Hepatic stellate cell (primary cell): ENCODE data around the gene TFAP2E.
"Not testable (repeated sequence)": the region's sequence is repeated elsewhere in the genome, so short reads cannot be mapped to it uniquely, and the experiment has no call there.

Experiments
- DNase-seq: peaks from one replicate; pipeline ENCODE4 v3.0.0; 2011; ENCODE audit warnings: low spot score

TFAP2E gene

DNA sequence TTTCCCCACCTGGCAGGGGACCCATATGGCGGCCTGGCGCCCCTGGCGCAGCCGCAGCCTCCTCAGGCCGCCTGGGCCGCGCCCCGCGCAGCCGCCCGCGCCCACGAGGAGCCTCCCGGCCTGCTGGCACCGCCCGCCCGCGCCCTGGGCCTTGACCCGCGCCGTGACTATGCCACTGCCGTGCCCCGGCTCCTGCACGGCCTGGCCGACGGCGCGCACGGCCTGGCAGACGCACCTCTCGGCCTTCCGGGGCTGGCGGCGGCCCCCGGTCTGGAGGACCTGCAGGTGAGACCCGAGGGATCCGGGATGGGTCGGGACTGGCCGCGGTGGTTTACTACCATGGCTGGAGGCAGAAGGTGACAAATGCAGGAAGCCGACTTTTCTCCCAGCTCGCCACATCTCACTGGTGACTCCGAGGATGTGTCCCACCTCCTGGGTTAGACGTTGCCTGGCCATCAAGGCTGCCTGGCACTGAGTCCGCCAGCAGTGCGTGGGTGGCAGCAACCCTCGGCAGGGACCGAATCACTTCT, 1.1 kb downstream of the TFAP2E start:
- no peak for DNase-seq

- DNase-seq: no peak
Measured at GRCh38 chr1:35574655-35575415, 1.7 kb downstream of the TFAP2E start.

GRCh38 chr1:35575416-35575958, 2.4 kb downstream of the TFAP2E start:
- DNase-seq: no peak

GRCh38 chr1:35576061-35576765, 3.1 kb downstream of the TFAP2E start:
- DNase-seq: no peak

DNA sequence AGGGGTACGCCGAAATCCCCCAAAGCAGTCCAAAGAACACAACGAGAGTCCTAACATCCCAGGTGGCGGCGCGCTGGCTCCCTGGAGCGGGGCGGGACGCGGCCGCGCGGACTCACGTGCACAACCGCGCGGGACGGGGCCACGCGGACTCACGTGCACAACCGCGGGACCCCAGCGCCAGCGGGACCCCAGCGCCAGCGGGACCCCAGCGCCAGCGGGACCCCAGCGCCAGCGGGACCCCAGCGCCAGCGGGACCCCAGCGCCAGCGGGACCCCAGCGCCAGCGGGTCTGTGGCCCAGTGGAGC, 3.6 kb downstream of the TFAP2E start:
- not testable (repeated sequence) for DNase-seq

- no peak for DNase-seq
Measured at GRCh38 chr1:35577071-35577998, 4.2 kb downstream of the TFAP2E start.

GRCh38 chr1:35580949-35581388, 7.9 kb downstream of the TFAP2E start:
- DNase-seq: no peak

- DNase-seq: not testable (repeated sequence)
Measured at GRCh38 chr1:35581621-35582020, 8.5 kb downstream of the TFAP2E start.

GRCh38 chr1:35585281-35585680, 12.2 kb downstream of the TFAP2E start:
- DNase-seq: no peak

DNA sequence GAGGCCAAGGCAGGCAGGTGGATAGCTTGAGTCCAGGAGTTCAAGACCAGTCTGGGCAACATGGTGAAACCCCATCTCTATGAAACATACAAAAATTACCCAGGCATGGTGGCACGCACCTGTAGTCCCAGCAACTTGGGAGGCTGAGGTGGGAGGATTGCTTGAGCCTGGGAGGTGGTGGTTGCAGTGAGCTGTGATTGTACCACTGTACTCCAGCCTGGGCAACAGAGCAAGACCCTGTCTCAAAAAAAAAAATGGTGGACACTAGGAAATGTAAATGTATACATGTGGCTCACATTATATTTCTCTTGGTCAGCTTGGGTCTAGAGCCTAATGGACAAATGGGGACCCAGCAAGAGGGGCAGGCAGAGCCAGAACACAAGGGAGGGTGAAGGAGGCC, 12.7 kb downstream of the TFAP2E start:
- not testable (repeated sequence) for DNase-seq

GRCh38 chr1:35586808-35587207, 13.7 kb downstream of the TFAP2E start:
- DNase-seq: no peak

GRCh38 chr1:35587736-35588135, 14.6 kb downstream of the TFAP2E start:
- no peak for DNase-seq

GRCh38 chr1:35588197-35588910, 15.2 kb downstream of the TFAP2E start:
- no peak for DNase-seq

- no peak for DNase-seq
Measured at GRCh38 chr1:35589516-35590427, 16.7 kb downstream of the TFAP2E start.

GRCh38 chr1:35590476-35591040, 17.4 kb downstream of the TFAP2E start:
- no peak for DNase-seq

DNA sequence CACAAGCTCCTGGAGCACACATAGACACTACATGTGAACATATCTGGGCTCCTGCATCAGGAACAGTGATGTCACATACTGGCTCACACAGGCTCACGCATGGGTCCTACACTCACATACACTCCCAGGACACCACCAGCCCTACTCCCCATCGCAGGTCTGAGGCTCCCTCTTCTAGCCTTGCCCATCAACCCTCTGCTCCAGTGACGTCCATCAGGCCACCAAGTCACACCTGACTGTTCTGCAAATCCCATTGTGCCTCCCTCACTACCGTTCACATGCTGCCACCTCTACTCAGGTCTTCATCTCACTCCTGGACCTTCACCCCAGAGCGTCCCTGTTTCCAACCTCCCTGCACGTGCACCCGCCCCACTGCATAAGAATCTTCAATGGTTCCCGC, 18.1 kb downstream of the TFAP2E start:
- no peak for DNase-seq

- no peak for DNase-seq
Measured at GRCh38 chr1:35592991-35593769, 20.1 kb downstream of the TFAP2E start.

DNA sequence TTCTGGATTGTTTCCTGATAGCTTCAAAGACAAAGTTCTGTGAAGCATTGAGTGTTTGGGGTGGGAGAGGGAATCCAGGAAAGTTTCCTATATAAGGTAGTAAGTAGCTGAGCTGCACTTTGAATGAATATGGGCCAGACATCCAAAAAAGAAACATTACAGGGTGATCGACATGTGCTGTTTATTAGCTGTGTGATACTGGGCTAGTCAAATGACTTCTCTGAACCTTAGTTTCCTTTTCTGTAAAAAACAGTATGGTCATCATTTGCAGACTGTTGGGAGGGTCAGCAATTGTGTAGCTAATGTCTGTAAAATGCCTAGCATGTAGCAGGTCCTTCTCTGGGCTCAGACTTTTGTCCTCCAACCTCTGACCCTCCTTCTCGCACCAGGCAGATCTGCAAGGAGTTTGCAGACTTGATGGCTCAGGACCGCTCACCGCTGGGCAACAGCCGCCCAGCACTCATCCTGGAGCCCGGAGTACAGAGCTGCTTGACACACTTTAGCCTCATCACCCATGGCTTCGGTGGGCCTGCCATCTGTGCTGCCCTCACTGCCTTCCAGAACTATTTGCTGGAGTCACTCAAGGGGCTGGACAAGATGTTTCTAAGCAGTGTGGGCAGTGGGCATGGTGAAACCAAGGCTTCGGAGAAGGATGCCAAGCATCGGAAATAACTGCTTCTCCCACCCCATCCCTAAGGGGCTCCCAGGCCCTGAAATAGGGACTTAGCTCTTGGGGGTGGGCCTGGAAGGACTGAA, 21.1 kb downstream of the TFAP2E start:
- no peak for DNase-seq
